WI38 (cell line): ENCODE results near the gene SEC14L1.
A peak's percentile ranks its signal among the peaks of the same experiment; 100 is the strongest.

Experiments
- H3K4me3 ChIP-seq: 2 replicates; pipeline ENCODE4 v1.5.1; 2011; ENCODE audit warnings: low read depth, mild to moderate bottlenecking, control low read depth, low read length
- CTCF ChIP-seq: IDR thresholded peaks from 2 replicates; pipeline ENCODE4 v1.5.1; 2012; ENCODE audit warnings: low read depth, mild to moderate bottlenecking, control low read depth, low read length

Gene SEC14L1

DNA sequence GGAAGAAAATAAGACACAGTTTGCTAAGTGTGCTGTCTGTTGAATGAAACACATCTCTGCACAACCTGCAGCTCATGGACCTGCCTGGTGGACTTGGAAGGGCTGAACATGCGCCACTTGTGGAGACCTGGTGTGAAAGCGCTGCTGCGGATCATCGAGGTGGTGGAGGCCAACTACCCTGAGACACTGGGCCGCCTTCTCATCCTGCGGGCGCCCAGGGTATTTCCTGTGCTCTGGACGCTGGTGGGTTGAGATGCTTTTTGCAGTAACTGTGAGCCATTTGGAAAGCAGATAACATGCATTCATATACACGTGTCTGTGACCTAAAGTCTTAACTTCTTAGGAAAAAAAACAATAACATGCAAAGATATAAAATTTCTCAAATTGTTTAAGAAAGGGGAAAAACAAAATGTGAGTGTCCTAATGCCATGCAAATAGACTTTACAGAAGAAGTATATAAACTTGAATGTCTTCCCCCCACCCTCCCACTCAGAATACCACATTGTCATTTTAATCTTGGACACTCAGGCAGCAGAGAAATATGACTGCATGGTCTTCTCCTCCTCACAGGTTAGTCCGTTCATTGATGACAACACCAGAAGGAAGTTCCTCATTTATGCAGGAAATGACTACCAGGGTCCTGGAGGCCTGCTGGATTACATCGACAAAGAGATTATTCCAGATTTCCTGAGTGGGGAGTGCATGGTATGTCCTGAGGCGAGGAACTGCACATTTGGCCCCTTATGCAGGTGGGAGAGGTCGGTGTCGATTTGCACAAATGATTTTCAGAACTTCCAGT lies 65.6 kb downstream of the SEC14L1 start:
- H3K4me3 ChIP-seq: no peak overlapping the region
- no peak for TF ChIP-seq CTCF

DNA sequence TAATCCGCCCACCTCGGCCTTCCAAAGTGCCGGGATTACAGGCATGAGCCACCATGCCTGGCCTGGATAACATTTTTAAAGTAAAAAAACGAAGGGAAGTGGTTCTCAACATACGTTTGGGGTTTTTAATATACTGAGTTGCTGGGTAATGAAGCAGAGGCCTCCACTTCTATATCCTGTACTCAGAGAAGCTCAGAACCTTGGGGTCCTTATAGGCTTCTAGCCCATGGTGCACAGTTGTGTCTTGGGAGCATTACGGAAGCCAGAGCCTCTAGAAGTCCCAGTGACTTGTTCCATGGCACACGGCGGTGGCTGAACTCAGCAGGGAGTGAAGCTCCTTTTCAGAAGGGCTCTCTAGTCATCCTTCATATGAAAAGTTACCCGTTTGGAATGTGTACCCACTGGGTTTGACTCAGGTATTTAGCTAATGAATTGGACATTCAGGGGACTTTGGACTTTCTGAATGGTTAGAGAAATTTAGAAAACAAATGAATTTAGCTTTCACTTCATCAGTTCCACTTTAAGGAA lies 67.0 kb downstream of the SEC14L1 start:
- no peak for TF ChIP-seq CTCF
- no peak overlapping the region for H3K4me3 ChIP-seq

GRCh38 chr17:77208217-77208808 lies 67.5 kb downstream of the SEC14L1 start:
- no peak overlapping the region for H3K4me3 ChIP-seq
- peak; percentile 24; the same call in 1 of the 2 replicates for TF ChIP-seq CTCF

DNA sequence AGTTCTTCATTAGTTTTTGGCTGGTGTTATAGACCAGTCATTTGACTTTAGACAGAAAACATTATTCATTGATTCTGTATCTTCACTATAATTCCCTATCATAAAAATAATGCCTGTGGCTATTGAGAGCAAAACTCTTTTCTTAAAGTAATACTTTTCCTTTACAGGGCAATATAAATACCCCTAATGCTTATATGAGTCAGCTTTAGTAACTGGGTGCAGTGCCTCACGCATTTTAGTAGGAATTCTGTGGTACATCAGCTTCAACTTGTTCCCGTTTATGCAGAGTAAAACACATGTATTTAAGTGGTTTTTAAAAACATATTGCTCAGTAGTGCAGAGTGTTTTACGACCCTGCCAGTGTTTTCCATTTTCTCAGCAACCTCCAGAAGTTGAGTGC lies 68.1 kb downstream of the SEC14L1 start:
- no peak for TF ChIP-seq CTCF
- no peak overlapping the region for H3K4me3 ChIP-seq

DNA sequence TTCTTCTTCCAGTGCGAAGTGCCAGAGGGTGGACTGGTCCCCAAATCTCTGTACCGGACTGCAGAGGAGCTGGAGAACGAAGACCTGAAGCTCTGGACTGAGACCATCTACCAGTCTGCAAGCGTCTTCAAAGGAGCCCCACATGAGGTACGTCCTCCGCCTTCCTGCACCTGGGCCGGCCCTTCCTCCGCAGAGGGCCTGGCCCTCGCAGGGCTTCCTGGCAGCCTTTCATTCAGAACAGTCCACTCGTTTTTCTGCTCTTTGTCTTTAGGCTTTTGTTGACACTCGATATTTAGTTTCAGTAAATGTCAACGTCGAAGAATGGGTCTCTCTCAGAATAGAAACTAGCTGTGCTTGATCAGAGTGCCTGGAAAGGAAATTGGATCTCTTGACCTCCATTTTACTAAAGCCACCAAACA lies 68.6 kb downstream of the SEC14L1 start:
- no peak for TF ChIP-seq CTCF
- H3K4me3 ChIP-seq: no peak overlapping the region

DNA sequence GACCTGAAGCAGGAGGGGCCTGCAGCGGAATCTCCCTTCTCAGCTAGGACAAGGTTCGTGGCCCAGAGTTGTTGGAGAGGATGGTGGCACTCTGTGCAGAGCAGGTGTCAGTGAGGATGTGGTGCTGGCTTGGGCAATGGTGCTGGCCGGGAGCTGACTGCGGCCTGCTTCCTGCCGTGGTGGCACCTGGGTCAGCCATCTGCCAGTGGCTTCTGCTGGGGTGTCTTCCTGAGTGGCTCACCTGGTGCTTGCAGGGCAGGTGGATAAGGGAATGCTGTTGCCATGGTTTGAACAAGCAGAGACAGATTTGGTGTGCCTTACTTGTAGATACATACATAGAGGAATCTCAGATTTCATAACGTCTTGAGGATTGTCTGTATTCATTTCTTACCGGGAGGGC lies 69.6 kb downstream of the SEC14L1 start:
- TF ChIP-seq CTCF: no peak

GRCh38 chr17:77210946-77211541 lies 70.3 kb downstream of the SEC14L1 start:
- no peak overlapping the region for H3K4me3 ChIP-seq

More for the DNA sequence above, 69.6 kb downstream of the SEC14L1 start:
- H3K4me3 ChIP-seq: no peak overlapping the region

More at GRCh38 chr17:77210946-77211541, 70.3 kb downstream of the SEC14L1 start:
- TF ChIP-seq CTCF: no peak
